NCI-H345 treated with DMSO at 0.1 percent for 48 hours (cell line): Measurements from ENCODE around the gene MYDGF.

Experiments used
- DNase-seq: peaks from one replicate; lab custom pipeline; 2025; ENCODE audit not compliant: unreplicated experiment; lab: John Stamatoyannopoulos, UW

The MYDGF gene

DNA sequence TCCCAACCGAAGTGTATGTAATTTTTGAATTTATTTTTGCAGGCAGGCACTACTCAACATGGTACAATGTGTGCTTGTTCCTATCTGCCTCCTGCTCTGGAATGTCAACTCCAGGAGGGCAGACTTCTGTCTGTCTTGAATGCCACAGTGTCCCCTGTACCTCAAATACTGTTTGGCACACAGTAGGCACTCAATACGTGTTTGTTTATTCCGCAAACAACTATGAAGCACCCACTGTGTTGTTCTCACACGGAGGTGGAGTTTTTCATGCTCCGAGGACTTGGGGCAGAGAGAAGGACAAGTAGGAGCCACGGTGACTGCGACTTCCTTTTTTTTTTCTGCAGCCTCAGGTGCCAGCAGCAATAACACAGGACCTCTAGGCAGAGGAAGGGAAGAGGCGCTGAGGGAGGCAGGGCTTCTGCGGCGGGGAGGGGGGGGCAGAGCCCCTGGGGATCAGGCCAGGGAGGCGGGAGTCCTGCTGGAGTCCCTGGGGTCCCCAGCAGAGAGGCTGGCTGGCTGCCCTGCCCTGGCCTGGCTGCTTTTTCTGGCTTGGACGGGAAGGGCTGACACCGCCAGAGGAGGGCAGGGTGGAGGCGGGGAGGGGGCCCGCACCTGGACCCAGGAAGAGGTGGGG, 60.1 kb downstream of the MYDGF start:
- no peak for DNase-seq
